GM12878 (cell line): ENCODE data around the gene NR2F1-AS1. TPM values are rescaled to one million over a fixed set of nuclear protein-coding genes. Genes with fewer than 3 reads are reported as not detected.

Source experiments
- ATAC-seq: fragments of 200-7000 bp; cut with Tn5 transposase; 3 replicates; pipeline ENCODE4 v1.9.1; 2020; ENCODE audit warnings: mild to moderate bottlenecking, moderate library complexity
- BruUV-seq: library from RNA; stranded (reverse); fragments of 400-500 nt; replicated peaks from 2 replicates; lab custom pipeline; 2021; lab: Mats Ljungman, UMichigan
- CTCF ChIA-PET: fragments of 300-600 bp; sonication (Branson Sonifier 250); formaldehyde crosslinking; extraction: SDS; loops from one replicate; lab custom pipeline; 2021; ENCODE audit warnings: inconsistent platforms; lab: Yijun Ruan, JAX
- POLR2A ChIA-PET: fragments of 350-600 bp; formaldehyde crosslinking; extraction: SDS; loops from one replicate; lab custom pipeline; 2021; ENCODE audit warnings: inconsistent platforms; lab: Charles Lee
- RAD21 ChIA-PET: fragments of 300-600 bp; sonication (Branson Sonifier 250); formaldehyde crosslinking; loops from one replicate; lab custom pipeline; 2023; ENCODE audit warnings: antibody characterized with exemption; ENCODE audit not compliant: unreplicated experiment; lab: Charles Lee
- SMC1A ChIA-PET: fragments of 300-600 bp; sonication (Branson Sonifier 250); formaldehyde crosslinking; loops from one replicate; lab custom pipeline; 2023; ENCODE audit not compliant: unreplicated experiment, uncharacterized antibody; lab: Charles Lee
- DNase-seq: peaks from one replicate; pipeline ENCODE4 v3.0.0-alpha.2; 2011; ENCODE audit warnings: low read depth, low spot score
- FAIRE-seq: peaks from 3 replicates; lab custom pipeline; 2011; peaks lifted over from hg19 to GRCh38; lab: Jason Lieb, UNC
- H2AFZ ChIP-seq: 2 replicates; pipeline ENCODE4 v1.6.0; 2011; ENCODE audit warnings: low read depth, low read length, control low read depth; ENCODE audit not compliant: control insufficient read depth
- H3K27ac ChIP-seq: 2 replicates; pipeline ENCODE4 v1.5.1; 2011; ENCODE audit warnings: control low read depth; ENCODE audit not compliant: control insufficient read depth, insufficient read depth
- H3K27me3 ChIP-seq, 2 experiments: replicated peaks in 1 of 2; 2 replicates each; pipeline versions ENCODE4 v1.6.0 to v1.6.1; 2011; ENCODE audit warnings: low read length in 1 of 2; ENCODE audit not compliant: control insufficient read depth in 2 of 2, insufficient read depth in 2 of 2
- H3K36me3 ChIP-seq, 2 experiments: 2 replicates each; pipeline ENCODE4 v1.5.1; 2011; ENCODE audit warnings: low read length in 1 of 2; ENCODE audit not compliant: control insufficient read depth in 2 of 2, insufficient read depth in 2 of 2
- H3K4me1 ChIP-seq: 2 replicates; pipeline ENCODE4 v1.6.1; 2011; ENCODE audit warnings: mild to moderate bottlenecking, low read length, moderate library complexity, mixed read lengths; ENCODE audit not compliant: control insufficient read depth, insufficient read depth
- H3K4me2 ChIP-seq: 2 replicates; pipeline ENCODE4 v1.6.0; 2011; ENCODE audit warnings: control low read depth; ENCODE audit not compliant: control insufficient read depth, insufficient read depth
- H3K4me3 ChIP-seq: fragments of 200-600 bp; sonication (generic); 2 replicates; pipeline ENCODE4 v1.5.1; 2016
- H3K79me2 ChIP-seq: 2 replicates; pipeline ENCODE4 v1.6.0; 2011; ENCODE audit warnings: low read length; ENCODE audit not compliant: control insufficient read depth, insufficient read depth
- H3K9ac ChIP-seq: 2 replicates; pipeline ENCODE4 v1.8.0; 2011; ENCODE audit warnings: low read length, control low read depth, mixed read lengths; ENCODE audit not compliant: control insufficient read depth, insufficient read depth
- H3K9me3 ChIP-seq: replicated peaks from 3 replicates; pipeline ENCODE4 v1.5.1; 2011; ENCODE audit warnings: mild to moderate bottlenecking, low read length; ENCODE audit not compliant: control insufficient read depth, insufficient read depth
- H4K20me1 ChIP-seq: 2 replicates; pipeline ENCODE4 v1.6.0; 2011; ENCODE audit not compliant: control insufficient read depth, insufficient read depth
- BRCA1 ChIP-seq: IDR thresholded peaks from 2 replicates; pipeline ENCODE4 v1.6.1; 2011; ENCODE audit warnings: low read depth, low read length, improper control_type of control experiment
- EGR1 ChIP-seq, 2 experiments: IDR thresholded peaks; 1 replicate in 1 of 2; 2 replicates in 1 of 2; pipeline ENCODE4 v1.6.1; 2011 to 2012; ENCODE audit warnings: low read depth in 2 of 2, low read length in 2 of 2, borderline replicate concordance in 1 of 2, mild to moderate bottlenecking in 1 of 2, moderate library complexity in 1 of 2
- GABPA ChIP-seq: IDR thresholded peaks from 2 replicates; pipeline ENCODE4 v1.6.1; 2014; ENCODE audit warnings: antibody characterized with exemption, low read depth, mild to moderate bottlenecking, inconsistent platforms
- HDAC6 ChIP-seq: fragments of 200-600 bp; sonication (generic); IDR thresholded peaks from one replicate; pipeline ENCODE4 v1.8.0; 2017; ENCODE audit warnings: antibody characterized with exemption; ENCODE audit not compliant: unreplicated experiment
- IRF4 ChIP-seq: IDR thresholded peaks from 2 replicates; pipeline ENCODE4 v1.6.1; 2011; ENCODE audit warnings: low read depth, low read length
- NFXL1 ChIP-seq: fragments of 450-650 bp; IDR thresholded peaks from 2 replicates; pipeline ENCODE4 v1.6.1; 2017; ENCODE audit warnings: antibody characterized with exemption, mild to moderate bottlenecking, borderline replicate concordance
- NR2F1 ChIP-seq: fragments of 450-650 bp; conservative IDR thresholded peaks from 2 replicates; pipeline ENCODE4 v1.6.1; 2017; ENCODE audit warnings: mild to moderate bottlenecking
- POLR2AphosphoS2 ChIP-seq: IDR thresholded peaks from 2 replicates; pipeline ENCODE4 v1.6.1; 2011; ENCODE audit warnings: low read depth, mild to moderate bottlenecking, low read length, improper control_type of control experiment, moderate library complexity
- RAD21 ChIP-seq: IDR thresholded peaks from 2 replicates; pipeline ENCODE4 v1.6.1; 2011; ENCODE audit warnings: mild to moderate bottlenecking, low read depth, low read length, moderate library complexity; ENCODE audit not compliant: insufficient read depth
- RB1 ChIP-seq: fragments of 450-650 bp; formaldehyde crosslinking; IDR thresholded peaks from 2 replicates; pipeline ENCODE4 v1.6.1; 2017; ENCODE audit warnings: mild to moderate bottlenecking, borderline replicate concordance
- RCOR1 ChIP-seq: conservative IDR thresholded peaks from 2 replicates; pipeline ENCODE4 v1.6.1; 2012; ENCODE audit warnings: low read depth, low read length, improper control_type of control experiment
- SIN3A ChIP-seq: IDR thresholded peaks from 2 replicates; pipeline ENCODE4 v1.6.1; 2012; ENCODE audit warnings: low read depth, low read length, improper control_type of control experiment
- SIX5 ChIP-seq: IDR thresholded peaks from 2 replicates; pipeline ENCODE4 v1.6.1; 2011; ENCODE audit warnings: mild to moderate bottlenecking, low read depth, low read length, moderate library complexity; ENCODE audit not compliant: severe bottlenecking
- SMARCA5 ChIP-seq: fragments of 450-650 bp; IDR thresholded peaks from 2 replicates; pipeline ENCODE4 v1.6.1; 2017; ENCODE audit warnings: mild to moderate bottlenecking
- SMC3 ChIP-seq: IDR thresholded peaks from 2 replicates; pipeline ENCODE4 v1.6.1; 2011; ENCODE audit warnings: low read length, improper control_type of control experiment, borderline replicate concordance
- SP1 ChIP-seq: IDR thresholded peaks from one replicate; pipeline ENCODE4 v1.6.1; 2011; ENCODE audit warnings: low read depth, low read length
- STAT3 ChIP-seq: IDR thresholded peaks from 2 replicates; pipeline ENCODE4 v1.6.1; 2011; ENCODE audit warnings: low read depth, low read length, improper control_type of control experiment
- TAF1 ChIP-seq: IDR thresholded peaks from 2 replicates; pipeline ENCODE4 v1.6.1; 2011; ENCODE audit warnings: mild to moderate bottlenecking, low read depth, low read length, borderline replicate concordance
- TCF12 ChIP-seq: IDR thresholded peaks from 2 replicates; pipeline ENCODE4 v1.6.1; 2011; ENCODE audit warnings: low read depth, mild to moderate bottlenecking, low read length
- TCF3 ChIP-seq: IDR thresholded peaks from 2 replicates; pipeline ENCODE4 v1.6.1; 2012; ENCODE audit warnings: low read depth, mild to moderate bottlenecking, low read length, borderline replicate concordance; ENCODE audit not compliant: insufficient read depth
- ZNF274 ChIP-seq: IDR thresholded peaks from one replicate; pipeline ENCODE4 v1.8.0; 2011; ENCODE audit not compliant: insufficient read length, insufficient read depth
- WGBS: methylation state at CpG from one replicate; pipeline ENCODE4 v1.1.6; 2016; ENCODE audit warnings: low lambda C conversion rate; ENCODE audit not compliant: insufficient replicate concordance, insufficient coverage; ENCODE audit errors: missing lambda C conversion rate; 5-methylcytosine and 5-hydroxymethylcytosine counted together
- in situ Hi-C: fragments of 300-500 bp; cut with MboI; formaldehyde crosslinking; loops from 9 replicates; pipeline ENCODE4 v1.14.3; 2018; ENCODE audit warnings: mixed read lengths
- intact Hi-C: fragments of 100-400 bp; cut with micrococcal nuclease; formaldehyde crosslinking; loops from one replicate; pipeline ENCODE4 v1.14.2; 2022; ENCODE audit not compliant: unreplicated experiment
- polyA plus RNA-seq, 11 experiments: library from polyadenylated mRNA; depleted of rRNA in 4 of 11; unstranded in 6 of 11; stranded (reverse) in 5 of 11; fragments of >200 nt; fragmentation: Nextera tagmentation in 4 of 11; fragmentation: Illumina TruSeq in 1 of 11; extraction: Ambion mirVana in 4 of 11; extraction: Trizol in 1 of 11; gene quantifications; 1 replicate in 1 of 11; 2 replicates in 10 of 11; pipeline versions ENCODE4 v1.2.1 to v1.2.3, GENCODE V29; 2011 to 2016; ENCODE audit warnings: inconsistent platforms in 2 of 11, missing spikeins in 2 of 11, low read depth in 1 of 11
- total RNA-seq, 4 experiments: library from RNA; depleted of rRNA in 3 of 4; stranded (reverse); fragments of >200 nt in 3 of 4; fragmentation: Illumina TruSeq in 1 of 4; extraction: Trizol in 1 of 4; gene quantifications; 2 replicates each; pipeline versions ENCODE4 v1.2.1 to v1.2.3, GENCODE V29; 2013 to 2021
- TF ChIP-seq, protein P1 (sequence below): fragments of 450-650 bp; IDR thresholded peaks from 2 replicates; pipeline ENCODE4 v1.6.1; 2018; ENCODE audit warnings: mild to moderate bottlenecking, low read depth, moderate library complexity; ENCODE audit not compliant: partially characterized antibody

The NR2F1-AS1 gene
- total and polyA plus RNA-seq, 10 of the 15 experiments (the other 5 are each of a cell fraction or from before 2014, with no cell fraction given): 0.11 to 0.85 (median 0.27) TPM

DNA sequence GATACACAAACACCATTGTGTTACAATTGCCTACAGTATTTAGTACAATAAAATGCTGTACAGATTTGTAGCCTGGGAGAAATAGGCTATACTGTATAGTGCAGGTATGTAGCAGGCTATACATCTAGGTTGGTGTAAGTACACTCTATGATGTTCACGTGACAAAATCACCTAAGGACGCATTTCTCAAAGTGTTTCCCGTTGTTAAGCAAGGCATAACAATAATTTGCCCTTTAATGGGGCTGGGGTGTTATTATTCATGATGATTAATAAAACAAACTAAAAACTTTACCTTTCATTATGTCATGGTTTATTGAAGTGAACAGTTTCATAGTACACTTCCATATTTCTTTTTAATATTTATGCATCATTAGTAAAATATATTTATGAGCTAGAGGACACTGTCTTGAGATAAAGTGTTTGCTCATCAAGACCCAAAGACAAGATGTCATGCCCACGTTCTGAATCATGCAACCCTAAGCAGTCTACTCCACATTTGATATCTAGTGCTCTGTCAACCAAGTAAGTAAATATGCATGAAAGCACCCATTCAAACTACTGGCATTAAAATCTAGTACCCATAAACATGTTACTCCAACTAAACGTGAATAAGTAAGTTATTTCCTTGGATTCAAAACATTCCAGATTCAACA lies 220.5 kb downstream of the NR2F1-AS1 start (continued):
- no peak for TF ChIP-seq HDAC6
- TF ChIP-seq IRF4: no peak
- TF ChIP-seq NFXL1: no peak

DNA sequence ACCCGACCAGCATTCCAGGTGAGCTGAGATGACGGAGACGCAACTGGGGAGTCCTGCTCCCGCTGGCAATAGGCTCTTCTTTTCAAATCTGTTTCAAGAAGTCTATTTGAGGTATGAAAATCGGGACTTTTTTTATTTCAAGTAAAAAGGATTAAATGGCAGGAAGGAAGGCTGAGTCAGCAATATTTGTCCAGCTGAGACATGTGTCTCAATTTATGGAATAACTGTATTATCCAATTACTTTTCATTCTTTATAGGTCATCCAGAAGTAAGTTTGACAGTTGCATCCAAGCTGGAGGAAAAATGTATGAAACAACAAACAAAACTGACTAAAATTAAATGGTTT lies 221.1 kb downstream of the NR2F1-AS1 start:
- DNase-seq: no peak
- in situ Hi-C loops: no loop called here
- WGBS: 41% methylated on average over 5 of the region's 5 CpGs
- Histone ChIP-seq H2AFZ (no peak overlapping the region), H3K4me1 (no peaks in the 10 kb centered on the region), H3K79me2 (no peaks in the 10 kb centered on the region), H4K20me1 (no peaks in the 10 kb centered on the region), H3K36me3 (no peaks in the 10 kb centered on the region), H3K27me3 (no peaks in the 10 kb centered on the region), H3K4me2 (no peak overlapping the region), H3K9ac (no peak overlapping the region), H3K27ac (no peak overlapping the region), H3K9me3 (no peaks in the 10 kb centered on the region), H3K4me3 (no peak overlapping the region)
- FAIRE-seq: no peak
- ChIA-PET SMC1A (no interaction called here), POLR2A (no interaction called here), CTCF (interaction anchor here (1.0 kb wide), 1 partner anchor 9 kb away, joined by 3 read pairs; no protein-coding TSS in a partner anchor), RAD21 (no interaction called here)
- TF ChIP-seq BRCA1: no peak
- no peak for TF ChIP-seq RCOR1
- TF ChIP-seq STAT3: no peak
- no peak for TF ChIP-seq EGR1 (IDR thresholded peaks at IDR 0.05; ENCODE audit: borderline replicate concordance in 1 of 2, low read depth in 2 of 2, low read length in 2 of 2)
- TF ChIP-seq SIN3A: no peak
- TF ChIP-seq ZNF274: no peak
- no peak for TF ChIP-seq GABPA
- no peak for TF ChIP-seq NR2F1
- no peak for TF ChIP-seq SP1
- TF ChIP-seq, protein P1, sequence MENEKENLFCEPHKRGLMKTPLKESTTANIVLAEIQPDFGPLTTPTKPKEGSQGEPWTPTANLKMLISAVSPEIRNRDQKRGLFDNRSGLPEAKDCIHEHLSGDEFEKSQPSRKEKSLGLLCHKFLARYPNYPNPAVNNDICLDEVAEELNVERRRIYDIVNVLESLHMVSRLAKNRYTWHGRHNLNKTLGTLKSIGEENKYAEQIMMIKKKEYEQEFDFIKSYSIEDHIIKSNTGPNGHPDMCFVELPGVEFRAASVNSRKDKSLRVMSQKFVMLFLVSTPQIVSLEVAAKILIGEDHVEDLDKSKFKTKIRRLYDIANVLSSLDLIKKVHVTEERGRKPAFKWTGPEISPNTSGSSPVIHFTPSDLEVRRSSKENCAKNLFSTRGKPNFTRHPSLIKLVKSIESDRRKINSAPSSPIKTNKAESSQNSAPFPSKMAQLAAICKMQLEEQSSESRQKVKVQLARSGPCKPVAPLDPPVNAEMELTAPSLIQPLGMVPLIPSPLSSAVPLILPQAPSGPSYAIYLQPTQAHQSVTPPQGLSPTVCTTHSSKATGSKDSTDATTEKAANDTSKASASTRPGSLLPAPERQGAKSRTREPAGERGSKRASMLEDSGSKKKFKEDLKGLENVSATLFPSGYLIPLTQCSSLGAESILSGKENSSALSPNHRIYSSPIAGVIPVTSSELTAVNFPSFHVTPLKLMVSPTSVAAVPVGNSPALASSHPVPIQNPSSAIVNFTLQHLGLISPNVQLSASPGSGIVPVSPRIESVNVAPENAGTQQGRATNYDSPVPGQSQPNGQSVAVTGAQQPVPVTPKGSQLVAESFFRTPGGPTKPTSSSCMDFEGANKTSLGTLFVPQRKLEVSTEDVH: no peak
- no peak for TF ChIP-seq RB1
- no peak for TF ChIP-seq TAF1
- TF ChIP-seq TCF3: no peak
- TF ChIP-seq TCF12: no peak
- no peak for TF ChIP-seq SIX5
- no peak for TF ChIP-seq POLR2AphosphoS2
- TF ChIP-seq SMC3: no peak
- no peak for TF ChIP-seq RAD21
- no peak for TF ChIP-seq SMARCA5
- ATAC-seq: no peak
- no TSS peak for BruUV-seq
- intact Hi-C loops: no loop called here
